AG08396 (cell line): ENCODE data around the gene PITPNC1.
"Not testable (repeated sequence)": the region's sequence is repeated elsewhere in the genome, so short reads cannot be mapped to it uniquely, and the experiment has no call there.

Source experiments
- DNase-seq: peaks from one replicate; pipeline ENCODE4 v3.0.0; 2012; ENCODE audit warnings: low spot score, mixed read lengths

PITPNC1 gene

GRCh38 chr17:67624886-67625656 lies 248.0 kb downstream of the PITPNC1 start:
- DNase-seq = no peak

- DNase-seq = no peak
Measured at GRCh38 chr17:67625971-67626370, 248.9 kb downstream of the PITPNC1 start.

- DNase-seq = no peak
Measured at GRCh38 chr17:67628580-67629013, 251.5 kb downstream of the PITPNC1 start.

DNA sequence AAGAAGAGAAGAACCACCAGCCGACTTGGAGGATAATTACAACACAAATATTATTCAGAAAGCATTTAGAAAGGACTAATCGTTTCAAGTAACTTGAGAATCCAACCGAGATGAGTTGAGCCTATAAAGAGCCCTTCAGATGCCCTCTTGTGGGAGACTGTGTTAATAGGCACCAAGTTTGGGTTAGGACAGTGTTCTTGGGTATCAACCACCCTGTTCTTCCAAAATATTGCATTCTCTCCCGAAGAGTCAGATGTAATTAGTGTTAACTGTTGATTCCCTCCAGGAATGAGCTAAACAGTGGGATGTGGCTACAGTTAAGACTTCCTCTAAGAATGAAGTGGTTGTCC lies 252.9 kb downstream of the PITPNC1 start:
- peak; percentile 65 for DNase-seq

- DNase-seq = not testable (repeated sequence)
Measured at GRCh38 chr17:67630836-67631235, 253.8 kb downstream of the PITPNC1 start.

DNA sequence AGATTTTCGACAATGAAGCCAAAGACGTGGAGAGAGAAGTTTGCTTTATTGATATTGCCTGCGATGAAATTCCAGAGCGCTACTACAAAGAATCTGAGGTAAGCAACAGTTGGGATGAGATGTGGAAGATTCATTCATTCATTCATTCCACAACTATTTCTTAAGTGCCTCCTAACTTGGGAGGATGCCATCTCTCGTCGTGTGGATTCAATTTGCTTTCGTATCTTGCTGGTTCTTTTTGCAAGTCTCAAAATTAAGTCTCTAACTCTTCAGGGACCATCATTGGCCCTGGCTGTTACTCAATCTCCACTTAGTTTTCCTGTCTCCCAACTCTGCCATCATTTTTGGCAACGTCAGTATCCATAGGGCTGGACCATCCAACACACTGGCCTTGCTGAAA lies 255.1 kb downstream of the PITPNC1 start:
- no peak for DNase-seq

DNA sequence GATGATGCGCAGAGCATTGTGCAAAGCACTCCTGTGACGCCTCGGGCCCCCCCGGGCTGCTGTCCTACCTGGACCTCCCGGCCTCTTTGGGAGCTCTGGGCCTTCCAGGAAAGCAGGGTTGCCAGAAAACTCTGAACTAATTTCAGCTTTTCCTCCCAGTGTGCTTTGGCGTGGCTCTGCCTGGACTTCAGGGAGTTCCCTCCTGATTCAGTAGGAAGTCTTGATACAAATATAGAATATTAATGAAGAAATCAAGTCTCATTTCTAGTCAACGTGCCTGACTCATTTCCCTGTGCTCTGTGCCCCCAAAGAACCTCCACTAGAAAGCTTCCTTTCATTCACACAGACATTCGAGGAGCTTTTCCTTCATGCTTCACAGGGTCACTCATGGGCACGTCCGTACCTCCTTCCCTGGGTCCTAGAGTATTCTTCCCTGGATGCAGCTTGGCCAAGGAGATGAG lies 256.7 kb downstream of the PITPNC1 start:
- peak; percentile 35 for DNase-seq

- peak; percentile 49 for DNase-seq
Measured at GRCh38 chr17:67635681-67636080, 258.6 kb downstream of the PITPNC1 start.

DNA sequence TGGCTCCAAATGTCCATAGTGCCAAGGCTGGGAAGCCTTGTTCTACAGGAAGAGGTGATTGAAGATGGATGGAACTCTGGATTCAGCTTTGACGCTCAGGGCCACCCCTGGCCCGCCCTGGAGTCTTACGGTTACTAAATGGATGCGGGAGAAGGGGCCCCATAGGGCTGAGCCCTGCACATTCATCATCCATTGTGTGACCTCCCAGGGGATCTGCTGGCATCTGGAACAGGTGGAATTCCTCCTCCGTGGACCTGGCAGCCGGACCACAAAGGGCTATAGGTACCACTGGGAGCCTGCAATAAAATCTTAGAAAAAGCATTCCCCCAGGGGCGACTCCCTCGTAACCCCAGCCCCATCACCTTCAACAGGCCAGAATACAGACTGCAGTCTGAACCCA lies 259.2 kb downstream of the PITPNC1 start:
- DNase-seq = no peak

DNA sequence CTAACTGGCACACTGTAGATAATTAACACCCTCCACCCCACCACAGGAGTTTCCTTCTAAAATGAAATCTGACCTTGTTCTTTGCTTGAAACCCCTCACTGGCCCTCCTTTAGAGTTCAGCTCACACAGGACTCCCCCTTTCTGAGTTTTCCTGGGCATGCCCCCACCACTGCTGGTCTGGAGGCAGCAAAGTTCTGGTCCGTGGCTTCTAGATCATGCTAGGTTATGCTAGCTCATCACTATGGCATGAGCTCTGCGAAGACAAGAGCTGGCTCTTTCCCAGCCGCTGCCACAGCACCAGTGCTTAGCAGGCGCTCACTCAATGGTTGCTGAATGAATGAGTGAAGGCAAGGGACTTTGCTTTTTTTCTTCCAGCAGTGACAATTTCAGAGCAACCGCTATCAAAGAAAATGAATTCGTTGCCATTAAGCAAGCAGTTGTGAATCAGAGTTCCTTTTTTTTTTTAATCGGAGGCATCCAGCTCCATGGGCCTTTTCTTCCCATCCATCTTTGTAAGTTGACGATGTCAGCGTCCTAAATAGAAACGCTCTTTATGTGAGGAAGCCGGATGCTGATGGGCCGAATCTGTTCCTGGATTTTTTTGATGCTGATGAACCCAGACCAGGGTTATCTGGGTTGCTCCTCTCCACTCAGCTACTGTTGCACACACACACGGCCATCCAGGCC lies 259.9 kb downstream of the PITPNC1 start:
- peak; percentile 52 for DNase-seq

DNA sequence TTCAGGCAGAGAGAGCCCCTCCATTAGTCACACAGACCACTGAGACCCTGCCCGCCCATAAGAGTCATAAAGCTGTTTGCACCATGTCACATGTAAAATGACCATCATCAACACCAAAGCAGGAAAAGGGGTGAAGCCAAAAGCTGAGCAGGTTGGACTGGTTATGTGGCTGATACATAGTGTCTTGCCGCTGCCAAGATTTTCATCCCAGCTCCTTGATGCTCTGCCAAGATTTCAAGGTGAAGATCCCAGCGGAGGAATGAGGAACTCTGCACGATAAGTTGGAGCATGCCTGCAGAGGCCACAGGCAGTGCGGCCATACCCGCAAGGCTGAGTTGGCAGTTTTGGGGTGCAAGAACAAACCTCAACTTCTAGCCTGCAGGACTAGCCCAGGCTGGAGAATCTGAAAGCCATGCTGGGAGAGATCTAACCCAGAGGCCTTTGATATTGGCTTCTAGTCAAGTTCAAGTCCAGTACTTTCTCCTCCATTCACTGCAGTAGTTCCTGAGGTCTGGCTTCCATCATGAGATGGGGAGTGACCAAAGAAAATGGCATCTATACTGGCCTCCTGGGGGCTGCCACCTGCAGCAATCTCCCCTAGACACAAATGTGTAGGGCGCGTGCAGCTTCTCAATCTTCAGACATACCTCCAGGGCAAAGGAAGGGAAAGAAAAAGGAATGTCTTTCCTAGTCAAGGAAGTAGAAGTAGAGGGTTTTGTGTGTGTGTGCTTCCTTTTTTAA lies 261.0 kb downstream of the PITPNC1 start:
- DNase-seq = no peak

- no peak for DNase-seq
Measured at GRCh38 chr17:67638871-67639270, 261.8 kb downstream of the PITPNC1 start.

GRCh38 chr17:67639555-67639954 lies 262.5 kb downstream of the PITPNC1 start:
- DNase-seq = no peak

GRCh38 chr17:67639979-67640378 lies 262.9 kb downstream of the PITPNC1 start:
- no peak for DNase-seq

DNA sequence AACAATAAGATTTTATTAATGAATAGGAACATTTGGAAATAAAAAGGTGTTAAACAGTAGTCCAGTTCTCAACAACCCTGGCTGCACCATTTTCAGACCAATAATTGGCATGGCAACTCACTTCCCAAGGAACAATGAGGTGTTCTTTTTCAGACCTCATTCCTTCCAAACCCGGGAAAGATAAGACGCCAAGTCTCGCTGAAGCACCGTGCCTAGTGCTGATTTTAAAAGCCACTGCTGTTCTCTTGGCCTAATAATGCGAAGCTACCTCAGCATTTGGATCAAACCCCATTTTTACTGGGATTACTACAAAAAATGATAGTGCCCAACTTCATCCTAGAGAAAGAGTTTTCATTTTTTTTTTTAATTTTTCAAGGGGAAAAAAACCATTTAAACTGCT lies 265.4 kb downstream of the PITPNC1 start:
- DNase-seq = no peak

DNA sequence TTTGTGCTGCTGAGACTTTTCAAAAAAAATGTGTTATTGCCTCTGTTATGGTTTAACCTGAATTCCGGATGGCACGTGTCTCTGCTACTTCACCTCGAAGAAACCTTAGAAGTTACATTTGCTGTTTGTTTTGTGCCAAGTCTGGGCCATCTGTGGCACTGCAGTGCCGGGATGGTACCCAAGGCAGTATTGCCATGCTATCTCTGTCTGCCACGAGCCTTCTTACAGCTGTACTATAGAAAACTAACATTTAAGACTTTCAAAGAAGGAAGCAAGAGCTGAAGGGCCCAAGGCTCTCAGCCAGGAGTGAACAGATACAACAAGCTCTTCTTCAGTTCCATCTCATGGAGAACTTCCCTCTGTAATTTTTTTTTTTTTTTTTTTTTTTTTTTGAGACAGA lies 267.0 kb downstream of the PITPNC1 start:
- DNase-seq = no peak

DNA sequence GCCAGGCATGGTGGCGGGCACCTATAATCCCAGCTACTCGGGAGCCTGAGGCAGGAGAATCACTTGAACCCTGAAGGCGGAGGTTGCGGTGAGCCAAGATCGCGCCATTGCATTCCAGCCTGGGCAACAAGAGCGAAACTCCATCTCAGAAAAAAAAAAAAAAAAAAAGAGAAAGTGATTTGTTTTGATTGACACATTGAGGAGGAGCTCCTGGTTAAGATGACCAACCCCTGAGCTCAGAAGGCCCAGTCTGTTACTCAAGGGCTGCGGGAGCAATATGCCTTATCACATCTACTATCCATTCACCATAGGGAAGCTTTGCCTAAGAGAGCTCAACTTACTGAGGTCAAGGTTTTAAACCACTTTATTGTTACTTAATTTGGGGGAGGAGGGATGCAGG lies 268.1 kb downstream of the PITPNC1 start:
- not testable (repeated sequence) for DNase-seq

DNA sequence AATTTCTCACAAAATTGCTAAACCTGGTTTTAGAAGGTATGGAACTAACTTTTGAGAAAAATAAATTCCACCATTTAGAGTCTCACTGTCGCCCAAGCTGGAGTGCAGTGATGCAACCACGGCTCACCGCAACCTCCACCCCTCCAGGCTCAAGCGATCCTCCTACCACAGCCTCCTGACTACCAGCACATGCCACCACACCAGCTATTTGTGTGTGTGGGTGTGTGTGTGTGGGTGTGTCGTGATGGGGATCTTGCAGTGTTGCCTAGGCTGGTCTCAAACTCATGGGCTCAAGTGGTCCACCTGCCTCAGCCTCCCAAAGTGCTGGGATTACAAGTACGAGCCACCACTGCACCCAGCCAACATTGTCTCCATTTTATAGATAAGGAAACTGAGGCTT lies 269.4 kb downstream of the PITPNC1 start:
- DNase-seq = no peak

GRCh38 chr17:67647482-67647881 lies 270.4 kb downstream of the PITPNC1 start:
- DNase-seq = no peak

GRCh38 chr17:67648032-67648905 lies 271.2 kb downstream of the PITPNC1 start:
- no peak for DNase-seq

DNA sequence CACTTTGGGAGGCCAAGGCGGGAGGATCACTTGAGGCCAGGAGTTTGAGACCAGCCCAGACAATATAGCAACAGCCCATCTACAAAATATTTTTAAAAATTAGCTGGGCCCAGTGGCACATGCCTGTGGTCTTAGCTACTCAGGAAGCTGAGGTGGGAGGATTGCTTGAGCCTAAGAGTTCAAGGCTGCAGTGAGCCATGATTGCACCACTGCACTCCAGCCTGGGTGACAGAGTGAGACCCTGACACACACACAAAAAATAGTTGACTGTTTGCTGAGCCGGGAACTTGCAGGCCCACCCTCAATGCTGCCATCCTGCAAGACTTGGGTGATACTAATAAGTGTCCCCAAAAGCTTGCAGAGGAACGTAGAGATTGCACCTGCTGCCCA lies 271.8 kb downstream of the PITPNC1 start:
- not testable (repeated sequence) for DNase-seq

DNA sequence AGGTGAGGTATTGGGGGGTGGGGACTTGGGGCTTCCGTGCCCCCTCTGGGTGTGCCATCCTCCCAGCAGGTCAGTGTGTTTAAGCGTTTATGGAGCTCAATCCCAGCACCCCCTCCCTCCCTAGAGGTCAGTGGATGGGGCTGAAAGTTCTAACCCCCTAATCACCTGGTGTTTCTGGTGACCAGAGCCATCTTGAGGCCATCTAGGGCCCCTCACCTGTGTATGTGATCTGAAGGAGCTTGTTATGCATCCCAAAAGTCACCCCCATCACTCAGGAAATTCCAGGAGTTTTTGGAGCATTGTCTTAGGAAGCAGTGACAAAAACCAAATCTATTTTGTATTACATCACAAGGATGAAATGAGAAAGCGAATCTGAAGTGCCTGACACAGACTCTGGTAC lies 272.8 kb downstream of the PITPNC1 start:
- DNase-seq = no peak
